Astrocyte (in vitro differentiated cells and primary cell): ENCODE measurements around the gene NAV3.

Experiments used
- CTCF ChIP-seq: IDR thresholded peaks from 2 replicates; pipeline ENCODE4 v1.5.1; 2011; ENCODE audit warnings: low read depth, mild to moderate bottlenecking, inconsistent platforms, low read length, moderate library complexity; ENCODE audit not compliant: insufficient read depth
- EZH2 ChIP-seq: IDR thresholded peaks from 2 replicates; pipeline ENCODE4 v1.6.1; 2012; ENCODE audit warnings: mild to moderate bottlenecking, low read length, inconsistent platforms; ENCODE audit not compliant: insufficient read depth

GRCh38 chr12:78164154-78164553, 333.5 kb downstream of the NAV3 start:
- no peak for TF ChIP-seq CTCF
- no peak for TF ChIP-seq EZH2
